ENCODE results near the gene LTB4R. TPM values are rescaled to one million over a fixed set of nuclear protein-coding genes. Genes with fewer than 3 reads are reported as not detected.

The LTB4R gene
- total RNA-seq, 1 experiment from 2014 or later = 0.48 TPM

GRCh38 chr14:24300326-24300980 lies 10.8 kb upstream of the LTB4R start:
- no peak for DNase-seq (ENCODE audit: low read depth)

GRCh38 chr14:24304019-24304387 lies 7.3 kb upstream of the LTB4R start:
- no peak for DNase-seq (ENCODE audit: low read depth)

- no peak for DNase-seq (ENCODE audit: low read depth)
Measured at GRCh38 chr14:24307156-24307574, 4.1 kb upstream of the LTB4R start.

- DNase-seq (ENCODE audit: low read depth) = peak; percentile 53
Measured at GRCh38 chr14:24307575-24308341, 3.5 kb upstream of the LTB4R start, which contains the start of gene CIDEB. Gene CIDEB, minus strand, starts transcription at chr14:24307977. Its CDS starts 119 bp downstream, at chr14:24307858.

GRCh38 chr14:24308342-24309124 lies 2.8 kb upstream of the LTB4R start:
- DNase-seq (ENCODE audit: low read depth) = no peak

GRCh38 chr14:24309538-24310264 lies 1.6 kb upstream of the LTB4R start, which contains the start of gene LTB4R2:
Gene LTB4R2, plus strand, starts transcription at chr14:24310140. Its CDS starts 525 bp downstream, at chr14:24310665.
- no peak for DNase-seq (ENCODE audit: low read depth)

GRCh38 chr14:24310265-24310645 lies 1.0 kb upstream of the LTB4R start:
- no peak for DNase-seq (ENCODE audit: low read depth)

- DNase-seq (ENCODE audit: low read depth) = no peak
Measured at GRCh38 chr14:24311837-24312615, 724 bp downstream of the LTB4R start.

- DNase-seq (ENCODE audit: low read depth) = peak; percentile 40
Measured at GRCh38 chr14:24312736-24313507, 1.6 kb downstream of the LTB4R start.

GRCh38 chr14:24313913-24314312 lies 2.6 kb downstream of the LTB4R start:
- no peak for DNase-seq (ENCODE audit: low read depth)

GRCh38 chr14:24314377-24315193 lies 3.3 kb downstream of the LTB4R start:
- DNase-seq (ENCODE audit: low read depth) = no peak

GRCh38 chr14:24315243-24315806 lies 4.0 kb downstream of the LTB4R start:
- DNase-seq (ENCODE audit: low read depth) = no peak

- no peak for DNase-seq (ENCODE audit: low read depth)
Measured at GRCh38 chr14:24315807-24316596, 4.7 kb downstream of the LTB4R start.

- no peak for DNase-seq (ENCODE audit: low read depth)
Measured at GRCh38 chr14:24316597-24316950, 5.3 kb downstream of the LTB4R start.

- peak; percentile 66 for DNase-seq (ENCODE audit: low read depth)
Measured at GRCh38 chr14:24317141-24317928, 6.0 kb downstream of the LTB4R start.

GRCh38 chr14:24321212-24321975 lies 10.1 kb downstream of the LTB4R start:
- DNase-seq (ENCODE audit: low read depth) = no peak

- DNase-seq (ENCODE audit: low read depth) = no peak
Measured at GRCh38 chr14:24322672-24323071, 11.4 kb downstream of the LTB4R start.
